Adipose tissue (tissue), 3 donors: ENCODE measurements around the gene TNKS1BP1. TPM values are rescaled to one million over a fixed set of nuclear protein-coding genes. Genes with fewer than 3 reads are reported as not detected.

Experiments
- polyA plus RNA-seq, 3 donors: library from polyadenylated mRNA; stranded (reverse); fragments of 200-250 nt; gene quantifications; one replicate each; pipeline ENCODE4 v1.2.3, GENCODE V29; 2013
- donor health status: healthy with polysubstance abuse.
- donor health status: Bipolar disorder and iron deficiency.
- donor health status: healthy.

Gene TNKS1BP1
- polyA plus RNA-seq, 3 donors: 69.8 to 237 (median 176) TPM

Other genes with a start within 250 kb of the TNKS1BP1 start
- under 1 TPM in 2 of 3 donors, not detected in 1; 0.10 to 0.18 TPM for gene LRRC55, start 143.0 kb downstream of the TNKS1BP1 start, polyA plus RNA-seq
- gene APLNR, start 87.7 kb downstream of the TNKS1BP1 start, polyA plus RNA-seq: 1 to 10 TPM in 1 of 3 donors, under 1 TPM in 2; 0.34 to 5.9 (median 0.78) TPM
- 10 to 100 TPM; 57.0 to 63.0 (median 60.1) TPM for gene SSRP1, start 10.9 kb upstream of the TNKS1BP1 start, polyA plus RNA-seq
- under 1 TPM in 1 of 3 donors, not detected in 2; 0.02 TPM for gene P2RX3, start 13.4 kb upstream of the TNKS1BP1 start, polyA plus RNA-seq
- not detected for gene PRG3, start 56.2 kb upstream of the TNKS1BP1 start, polyA plus RNA-seq
- under 1 TPM; 0.13 to 0.79 (median 0.13) TPM for gene PRG2, start 65.7 kb upstream of the TNKS1BP1 start, polyA plus RNA-seq
- 10 to 100 TPM in 2 of 3 donors, 1 to 10 TPM in 1; 9.9 to 51.2 (median 40.7) TPM for gene SLC43A3, start 102.2 kb upstream of the TNKS1BP1 start, polyA plus RNA-seq
- 1 to 10 TPM in 2 of 3 donors, under 1 TPM in 1; 0.56 to 2.1 (median 1.4) TPM for gene RTN4RL2, start 135.6 kb upstream of the TNKS1BP1 start, polyA plus RNA-seq
- 100 to 1,000 TPM in 1 of 3 donors, 10 to 100 TPM in 1, 1 to 10 TPM in 1; 9.8 to 155 (median 16.0) TPM for gene SLC43A1, start 190.8 kb upstream of the TNKS1BP1 start, polyA plus RNA-seq
- gene TIMM10, start 205.8 kb upstream of the TNKS1BP1 start, polyA plus RNA-seq: 10 to 100 TPM; 32.4 to 67.7 (median 57.2) TPM
- under 1 TPM in 1 of 3 donors, not detected in 2; 0.07 TPM for gene SMTNL1, start 212.6 kb upstream of the TNKS1BP1 start, polyA plus RNA-seq
- gene UBE2L6, start 242.7 kb upstream of the TNKS1BP1 start, polyA plus RNA-seq: 100 to 1,000 TPM in 1 of 3 donors, 10 to 100 TPM in 2; 20.1 to 111 (median 38.6) TPM